Mesendoderm (in vitro differentiated cells): ENCODE measurements around the gene TMIGD3.
A peak's percentile ranks its signal among the peaks of the same experiment; 100 is the strongest.

ENCODE experiments used
- DNase-seq: peaks from one replicate; pipeline ENCODE4 v3.0.0; 2013
- H2AK5ac ChIP-seq: 2 replicates; pipeline ENCODE4 v1.6.1; 2013; ENCODE audit warnings: low read length, inconsistent platforms
- H2BK120ac ChIP-seq: 2 replicates; pipeline ENCODE4 v1.6.1; 2013; ENCODE audit warnings: low read depth, mild to moderate bottlenecking, low read length, moderate library complexity, mixed read lengths
- H2BK15ac ChIP-seq: replicated peaks from 2 replicates; pipeline ENCODE4 v1.6.1; 2013; ENCODE audit warnings: low read depth, mild to moderate bottlenecking, moderate library complexity
- H2BK5ac ChIP-seq: 2 replicates; pipeline ENCODE4 v1.6.1; 2013; ENCODE audit warnings: low read length, inconsistent platforms
- H3K18ac ChIP-seq: 2 replicates; pipeline ENCODE4 v1.6.1; 2013; ENCODE audit warnings: mild to moderate bottlenecking, low read length, mixed read lengths
- H3K23ac ChIP-seq: one replicate; pipeline ENCODE4 v1.6.1; 2013; ENCODE audit warnings: low read length
- H3K27ac ChIP-seq: 2 replicates; pipeline ENCODE4 v1.5.1; 2013; ENCODE audit warnings: low read depth, mild to moderate bottlenecking, inconsistent platforms, low read length, moderate library complexity
- H3K27me3 ChIP-seq: 2 replicates; pipeline ENCODE4 v1.6.1; 2013; ENCODE audit warnings: low read length, control low read depth, mild to moderate bottlenecking, inconsistent platforms; ENCODE audit not compliant: insufficient read depth, poor library complexity
- H3K36me3 ChIP-seq: 2 replicates; pipeline ENCODE4 v1.6.1; 2013; ENCODE audit warnings: low read length, inconsistent platforms; ENCODE audit not compliant: control insufficient read depth, insufficient read depth
- H3K4ac ChIP-seq: one replicate; pipeline ENCODE4 v1.6.1; 2013; ENCODE audit warnings: low read depth, mild to moderate bottlenecking, low read length, moderate library complexity
- H3K4me1 ChIP-seq: 2 replicates; pipeline ENCODE4 v1.6.1; 2013; ENCODE audit warnings: low read depth, low read length, inconsistent platforms; ENCODE audit not compliant: control insufficient read depth
- H3K4me2 ChIP-seq: 2 replicates; pipeline ENCODE4 v1.6.1; 2013; ENCODE audit warnings: low read length
- H3K4me3 ChIP-seq: 2 replicates; pipeline ENCODE4 v1.5.1; 2013; ENCODE audit warnings: mild to moderate bottlenecking, low read length
- H3K56ac ChIP-seq: one replicate; pipeline ENCODE4 v1.6.1; 2013; ENCODE audit warnings: low read length
- H3K79me1 ChIP-seq: 2 replicates; pipeline ENCODE4 v1.6.1; 2013; ENCODE audit warnings: low read length, inconsistent platforms
- H3K79me2 ChIP-seq: 2 replicates; pipeline ENCODE4 v1.6.1; 2013; ENCODE audit warnings: mild to moderate bottlenecking, low read length; ENCODE audit not compliant: control insufficient read depth, insufficient read depth
- H3K9ac ChIP-seq: 2 replicates; pipeline ENCODE4 v1.6.1; 2013; ENCODE audit warnings: low read length, inconsistent platforms
- H4K5ac ChIP-seq: one replicate; pipeline ENCODE4 v1.6.1; 2013; ENCODE audit warnings: low read length
- H4K8ac ChIP-seq: one replicate; pipeline ENCODE4 v1.6.1; 2013; ENCODE audit warnings: low read depth, mild to moderate bottlenecking, control low read depth, low read length, moderate library complexity
- WGBS: extraction: QIAGEN DNeasy Blood & Tissue Kit; methylation state at CpG from one replicate; pipeline ENCODE4 v1.1.7; 2013; ENCODE audit warnings: low lambda C conversion rate, missing lambda C conversion rate; ENCODE audit not compliant: insufficient coverage; ENCODE audit errors: extremely low coverage; 5-methylcytosine and 5-hydroxymethylcytosine counted together

The TMIGD3 gene

GRCh38 chr1:111542187-111542586 is 38.8 kb upstream of the TMIGD3 start:
- H2BK5ac ChIP-seq = no peak overlapping the region
- H3K27ac ChIP-seq = no peak overlapping the region
- peak; percentile 53 for DNase-seq
- no peak overlapping the region for H2BK120ac ChIP-seq
- no peak overlapping the region for H4K5ac ChIP-seq
- no peak overlapping the region for H2BK15ac ChIP-seq
- H3K4me3 ChIP-seq = no peak overlapping the region
- no peaks in the 10 kb centered on the region for H3K36me3 ChIP-seq
- H3K56ac ChIP-seq = peak overlapping the region; percentile 60
- peak overlapping the region; percentile 8 for H3K18ac ChIP-seq
- H3K4me2 ChIP-seq = no peak overlapping the region
- no peak overlapping the region for H2AK5ac ChIP-seq
- no peaks in the 10 kb centered on the region for H3K27me3 ChIP-seq
- no peaks in the 10 kb centered on the region for H3K79me2 ChIP-seq
- peaks cover 3% of the 10 kb centered on the region for H3K4me1 ChIP-seq
- H3K9ac ChIP-seq = no peak overlapping the region
- H4K8ac ChIP-seq = no peak overlapping the region
- no peak overlapping the region for H3K23ac ChIP-seq
- no peak overlapping the region for H3K4ac ChIP-seq
- H3K79me1 ChIP-seq = no peaks in the 10 kb centered on the region
- no CpG with 5 or more reads among the region's 14 CpGs for WGBS

- H3K36me3 ChIP-seq = no peaks in the 10 kb centered on the region
- peak; percentile 91 for DNase-seq
- no peak overlapping the region for H2AK5ac ChIP-seq
- no peak overlapping the region for H3K23ac ChIP-seq
- no peaks in the 10 kb centered on the region for H3K79me2 ChIP-seq
- H3K4me1 ChIP-seq = peaks cover 3% of the 10 kb centered on the region
- H2BK120ac ChIP-seq = peak overlapping the region; percentile 39
- H4K5ac ChIP-seq = no peak overlapping the region
- H3K27ac ChIP-seq = no peak overlapping the region
- no peak overlapping the region for H4K8ac ChIP-seq
- no peaks in the 10 kb centered on the region for H3K27me3 ChIP-seq
- H2BK15ac ChIP-seq = no peak overlapping the region
- no peak overlapping the region for H3K4ac ChIP-seq
- H3K9ac ChIP-seq = no peak overlapping the region
- H3K4me3 ChIP-seq = no peak overlapping the region
- H3K4me2 ChIP-seq = no peak overlapping the region
- no peaks in the 10 kb centered on the region for H3K79me1 ChIP-seq
- peak overlapping the region; percentile 51 for H3K18ac ChIP-seq
- no peak overlapping the region for H3K56ac ChIP-seq
- H2BK5ac ChIP-seq = no peak overlapping the region
- no CpG with 5 or more reads among the region's 4 CpGs for WGBS
These were observed 38.3 kb upstream of the TMIGD3 start for GRCh38 chr1:111541721-111542120.

- Histone ChIP-seq H3K27me3 (no peaks in the 10 kb centered on the region), H3K79me1 (no peaks in the 10 kb centered on the region)
- no CpG with 5 or more reads among the region's 3 CpGs for WGBS
These were observed 37.5 kb upstream of the TMIGD3 start for GRCh38 chr1:111540928-111541327.

GRCh38 chr1:111538343-111539025 is 35.1 kb upstream of the TMIGD3 start:
- Histone ChIP-seq H3K4ac (no peak overlapping the region), H3K9ac (no peak overlapping the region), H2BK120ac (no peak overlapping the region), H3K79me2 (no peaks in the 10 kb centered on the region), H3K56ac (no peak overlapping the region), H3K79me1 (no peaks in the 10 kb centered on the region), H3K4me1 (peaks cover 3% of the 10 kb centered on the region), H4K5ac (no peak overlapping the region), H2BK15ac (no peak overlapping the region), H3K27me3 (no peaks in the 10 kb centered on the region), H3K18ac (no peak overlapping the region), H3K36me3 (no peaks in the 10 kb centered on the region), H3K23ac (no peak overlapping the region), H4K8ac (no peak overlapping the region), H2AK5ac (no peak overlapping the region), H3K27ac (no peak overlapping the region), H3K4me2 (no peak overlapping the region), H2BK5ac (no peak overlapping the region), H3K4me3 (no peak overlapping the region)
- WGBS = no CpG with 5 or more reads among the region's 6 CpGs
- no peak for DNase-seq

More at GRCh38 chr1:111540928-111541327, 37.5 kb upstream of the TMIGD3 start:
- no peak overlapping the region for H3K18ac ChIP-seq
- no peak overlapping the region for H2AK5ac ChIP-seq
- H3K4me3 ChIP-seq = no peak overlapping the region
- no peaks in the 10 kb centered on the region for H3K36me3 ChIP-seq
- H4K5ac ChIP-seq = no peak overlapping the region
- H3K27ac ChIP-seq = no peak overlapping the region
- no peak overlapping the region for H3K4ac ChIP-seq
- peaks cover 3% of the 10 kb centered on the region for H3K4me1 ChIP-seq
- no peak overlapping the region for H3K9ac ChIP-seq
- no peak overlapping the region for H3K56ac ChIP-seq
- H2BK5ac ChIP-seq = no peak overlapping the region
- no peak for DNase-seq
- H3K23ac ChIP-seq = no peak overlapping the region
- no peak overlapping the region for H2BK15ac ChIP-seq
- H4K8ac ChIP-seq = no peak overlapping the region
- no peak overlapping the region for H2BK120ac ChIP-seq
- H3K4me2 ChIP-seq = no peak overlapping the region
- H3K79me2 ChIP-seq = no peaks in the 10 kb centered on the region

- no peak overlapping the region for H2BK15ac ChIP-seq
- H2BK120ac ChIP-seq = no peak overlapping the region
- H3K4me3 ChIP-seq = no peak overlapping the region
- H2AK5ac ChIP-seq = no peak overlapping the region
- no peak overlapping the region for H4K5ac ChIP-seq
- no peak overlapping the region for H3K56ac ChIP-seq
- H3K79me1 ChIP-seq = no peaks in the 10 kb centered on the region
- no peak overlapping the region for H3K4me2 ChIP-seq
- no peak overlapping the region for H3K4ac ChIP-seq
- H4K8ac ChIP-seq = no peak overlapping the region
- no peaks in the 10 kb centered on the region for H3K36me3 ChIP-seq
- no peak overlapping the region for H3K27ac ChIP-seq
- no peak for DNase-seq
- no peaks in the 10 kb centered on the region for H3K4me1 ChIP-seq
- no peak overlapping the region for H3K18ac ChIP-seq
- H3K9ac ChIP-seq = no peak overlapping the region
- no peaks in the 10 kb centered on the region for H3K79me2 ChIP-seq
- H3K23ac ChIP-seq = no peak overlapping the region
- H2BK5ac ChIP-seq = no peak overlapping the region
- no CpG with 5 or more reads among the region's 14 CpGs for WGBS
- no peaks in the 10 kb centered on the region for H3K27me3 ChIP-seq
These were observed 32.1 kb upstream of the TMIGD3 start for GRCh38 chr1:111535256-111536191.
